Tibial nerve (tissue), 4 donors: ENCODE results near the gene PSMF1.

Source experiments
- EP300 ChIP-seq, 2 donors: sonication (generic); formaldehyde crosslinking; IDR thresholded peaks; one replicate each; pipeline ENCODE4 v1.6.1; 2017; ENCODE audit warnings: antibody characterized with exemption in 2 of 2, mild to moderate bottlenecking in 1 of 2
- TF ChIP-seq, protein P1 (sequence below), 5 experiments: fragments of 200-600 bp in 3 of 5; fragments of 450-650 bp in 2 of 5; sonication (generic) in 3 of 5; IDR thresholded peaks; one replicate each; pipeline ENCODE4 v1.5.1; 2016 to 2019; ENCODE audit warnings: antibody characterized with exemption in 5 of 5, mild to moderate bottlenecking in 3 of 5, moderate library complexity in 2 of 5

DNA sequence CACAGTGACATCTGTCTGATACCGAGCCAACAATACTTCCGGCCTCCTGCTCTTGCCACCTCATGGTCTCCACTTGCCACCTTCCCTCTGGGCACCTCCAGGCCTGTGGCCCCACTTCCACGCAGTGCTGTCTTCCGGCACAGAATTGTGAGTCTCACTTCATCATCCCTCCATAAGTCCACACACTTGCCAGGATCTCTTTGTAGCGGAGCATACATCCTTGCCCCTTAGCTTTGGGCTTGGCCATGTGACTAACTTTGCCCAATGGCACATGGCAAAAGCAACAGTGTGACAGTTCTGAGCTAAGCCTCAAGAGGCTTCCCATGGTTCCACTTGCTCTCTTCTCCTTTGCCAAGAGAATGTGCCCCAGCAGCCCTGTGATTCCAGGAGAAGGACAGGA lies 80.3 kb downstream of the PSMF1 start:
- TF ChIP-seq, protein P1, sequence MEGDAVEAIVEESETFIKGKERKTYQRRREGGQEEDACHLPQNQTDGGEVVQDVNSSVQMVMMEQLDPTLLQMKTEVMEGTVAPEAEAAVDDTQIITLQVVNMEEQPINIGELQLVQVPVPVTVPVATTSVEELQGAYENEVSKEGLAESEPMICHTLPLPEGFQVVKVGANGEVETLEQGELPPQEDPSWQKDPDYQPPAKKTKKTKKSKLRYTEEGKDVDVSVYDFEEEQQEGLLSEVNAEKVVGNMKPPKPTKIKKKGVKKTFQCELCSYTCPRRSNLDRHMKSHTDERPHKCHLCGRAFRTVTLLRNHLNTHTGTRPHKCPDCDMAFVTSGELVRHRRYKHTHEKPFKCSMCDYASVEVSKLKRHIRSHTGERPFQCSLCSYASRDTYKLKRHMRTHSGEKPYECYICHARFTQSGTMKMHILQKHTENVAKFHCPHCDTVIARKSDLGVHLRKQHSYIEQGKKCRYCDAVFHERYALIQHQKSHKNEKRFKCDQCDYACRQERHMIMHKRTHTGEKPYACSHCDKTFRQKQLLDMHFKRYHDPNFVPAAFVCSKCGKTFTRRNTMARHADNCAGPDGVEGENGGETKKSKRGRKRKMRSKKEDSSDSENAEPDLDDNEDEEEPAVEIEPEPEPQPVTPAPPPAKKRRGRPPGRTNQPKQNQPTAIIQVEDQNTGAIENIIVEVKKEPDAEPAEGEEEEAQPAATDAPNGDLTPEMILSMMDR (IDR thresholded peaks at IDR 0.05) = no peak
- no peak for TF ChIP-seq EP300 (IDR thresholded peaks at IDR 0.05)
